Adrenal gland (tissue), 19 donors: ENCODE results near the gene WFDC10B. TPM values are rescaled to one million over a fixed set of nuclear protein-coding genes. Genes with fewer than 3 reads are reported as not detected.

Experiments
- DNase-seq, 7 donors: peaks; one replicate each; pipeline ENCODE4 v3.0.0-alpha.2; 2019 to 2020
- H3K27ac ChIP-seq, 5 donors: fragments of 200-600 bp; sonication (generic) in 4 of 5; 1 replicate in 3 of 5; 2 replicates in 2 of 5; pipeline versions ENCODE4 v1.5.1 to v1.8.0; 2016 to 2020; ENCODE audit warnings: mild to moderate bottlenecking in 1 of 5
- H3K27me3 ChIP-seq: fragments of 200-600 bp; 2 replicates; pipeline ENCODE4 v1.8.0; 2021
- H3K36me3 ChIP-seq, 2 donors: fragments of 200-600 bp; replicated peaks in 1 of 2; 1 replicate in 1 of 2; 2 replicates in 1 of 2; pipeline versions ENCODE4 v1.5.1 to v1.8.0; 2018 to 2022
- H3K4me1 ChIP-seq, 2 donors: fragments of 200-600 bp; replicated peaks in 1 of 2; 1 replicate in 1 of 2; 2 replicates in 1 of 2; pipeline versions ENCODE4 v1.5.1 to v1.8.0; 2018 to 2021
- H3K4me3 ChIP-seq, 4 donors: fragments of 200-600 bp; sonication (generic) in 3 of 4; one replicate each; pipeline ENCODE4 v1.5.1; 2016 to 2018
- H3K9me3 ChIP-seq, 3 donors: fragments of 200-600 bp; sonication (generic) in 1 of 3; replicated peaks in 1 of 3; 1 replicate in 2 of 3; 2 replicates in 1 of 3; pipeline versions ENCODE4 v1.5.1 to v1.8.0; 2016 to 2021
- POLR2A ChIP-seq, 2 donors: fragments of 450-650 bp; IDR thresholded peaks; one replicate each; pipeline ENCODE4 v1.6.1; 2017; ENCODE audit warnings: antibody characterized with exemption in 2 of 2, mild to moderate bottlenecking in 2 of 2, moderate library complexity in 1 of 2
- WGBS, 4 donors: extraction: QIAGEN DNeasy Blood & Tissue Kit in 2 of 4; methylation state at CpG; one replicate each; pipeline versions ENCODE4 v1.1.5 to v1.1.7; 2013 to 2017; 5-methylcytosine and 5-hydroxymethylcytosine counted together
- intact Hi-C, 2 donors: fragments of 100-400 bp; cut with DNase I; formaldehyde crosslinking; loops; one replicate each; pipeline versions ENCODE4 v1.14.1 to v1.15.0; 2022 to 2023
- long read RNA-seq, 10 donors: library from polyadenylated mRNA in 3 of 10; unstranded in 2 of 10; stranded (forward) in 1 of 10; transcript quantifications; one replicate each; pipeline ENCODE4 v2.0.0 and lab custom pipeline, GENCODE V29; 2021 to 2026
- polyA plus RNA-seq, 3 donors: library from polyadenylated mRNA; stranded (reverse); fragments of 200-250 nt in 2 of 3; fragments of 350-450 nt in 1 of 3; fragmentation: Illumina TruSeq in 1 of 3; extraction: RNeasy Lipid Tissue Mini Kit (QIAGEN cat#74804) in 1 of 3; gene quantifications; one replicate each; pipeline ENCODE4 v1.2.3, GENCODE V29; 2013 to 2014
- total RNA-seq, 9 donors: library from RNA; depleted of rRNA in 4 of 9; stranded (reverse); fragments of >200 nt in 4 of 9; fragments of 120-200 nt in 1 of 9; fragmentation: NEBNext Ultra II Directional in 1 of 9; extraction: Animal tissue kit (Norgen Biotek cat#: 25700) in 1 of 9; gene quantifications; one replicate each; pipeline versions ENCODE4 v1.1.0 to v1.2.4, GENCODE V29; 2013 to 2023
- TF ChIP-seq, protein P1 (sequence below), 6 experiments: fragments of 450-650 bp in 4 of 6; fragments of 200-600 bp in 2 of 6; sonication (generic) in 1 of 6; IDR thresholded peaks; 1 replicate in 5 of 6; 2 replicates in 1 of 6; pipeline versions ENCODE4 v1.5.1 to v1.8.0; 2016 to 2021; ENCODE audit warnings: antibody characterized with exemption in 6 of 6, mild to moderate bottlenecking in 2 of 6, moderate library complexity in 1 of 6
- donor health status: healthy with polysubstance abuse.
- donor health status: Bipolar disorder and iron deficiency.
- donor health status: DM: yes; HTN: yes; CAD: no.
- donor health status: DM: no; HTN: no; CAD: no.
- donor health status: DM: no; HTN: no; CAD: no.
- donor health status: DM: yes; HTN: yes; CAD: no.

The WFDC10B gene
- total RNA-seq (not detected), polyA plus RNA-seq (not detected)
- long read RNA-seq, donor 1, result 0 reads
- long read RNA-seq, donor 2, result 0 reads
- long read RNA-seq, donor 3, result 0 reads
- long read RNA-seq, donor 4, partial matches to known transcripts, result 0 of 1 reads
- long read RNA-seq, donor 4, other reads (novel, unspliced or antisense), result 1 of 1 reads
- long read RNA-seq, donor 5, result 0 reads
- long read RNA-seq, donor 6, result 0 reads
- long read RNA-seq, donor 7, result 0 reads
- long read RNA-seq, donor 8, result 0 reads
- long read RNA-seq, donor 9, result 0 reads
- long read RNA-seq, donor 10, result 0 reads

DNA sequence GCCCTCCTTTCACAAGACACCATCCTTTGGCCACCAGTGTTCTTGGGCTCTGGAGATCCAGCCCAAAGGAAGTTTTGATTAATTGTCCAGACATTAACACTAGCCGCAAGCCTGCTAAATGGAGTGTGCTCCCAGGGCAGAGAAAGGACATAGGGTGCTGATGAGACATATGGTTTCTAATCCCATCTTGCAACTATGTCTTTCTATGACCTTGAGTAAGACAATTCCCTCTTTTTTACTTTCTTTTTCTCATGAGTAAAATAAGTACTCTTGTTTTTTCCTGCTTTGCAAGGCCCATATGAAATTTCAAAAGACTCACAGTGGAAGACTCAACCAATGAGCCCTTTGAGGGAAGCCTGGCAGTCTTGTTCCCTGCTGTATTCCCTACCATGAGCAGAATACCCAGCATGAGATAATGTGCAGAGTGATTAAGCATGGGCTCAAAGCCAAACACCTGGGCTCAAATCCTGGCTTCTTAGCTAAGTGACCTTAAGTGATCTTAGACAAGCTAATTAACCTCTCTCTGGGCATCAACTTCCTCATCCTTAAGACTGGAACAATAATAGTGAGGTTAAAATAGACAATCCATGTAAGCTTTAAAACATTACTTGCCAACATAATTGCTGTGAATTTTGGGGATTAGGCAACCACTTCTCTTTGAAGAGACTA lies at the start of gene WFDC10B:
WFDC10B (minus strand) TSS at position 51 of the 669 bp plus-strand sequence. CDS start 19,027 bp downstream, outside the sequence.
- Histone ChIP-seq H3K4me3 (no peak within 1 kb of the TSS), H3K27me3 (peaks cover 13% of the 10 kb centered on the region), H3K9me3 (no peaks in the 10 kb centered on the region), H3K36me3 (no peaks in the 10 kb centered on the region), H3K27ac (no peak within 1 kb of the TSS), H3K4me1 (no peaks in the 10 kb centered on the region)
- no peak for DNase-seq
- 65 to 94% (median 83%) methylated on average over 1 of the region's 1 CpG for WGBS, 4 donors
- intact Hi-C loops, result no loop called here
- no peak for TF ChIP-seq POLR2A (IDR thresholded peaks at IDR 0.05)
- TF ChIP-seq, protein P1, sequence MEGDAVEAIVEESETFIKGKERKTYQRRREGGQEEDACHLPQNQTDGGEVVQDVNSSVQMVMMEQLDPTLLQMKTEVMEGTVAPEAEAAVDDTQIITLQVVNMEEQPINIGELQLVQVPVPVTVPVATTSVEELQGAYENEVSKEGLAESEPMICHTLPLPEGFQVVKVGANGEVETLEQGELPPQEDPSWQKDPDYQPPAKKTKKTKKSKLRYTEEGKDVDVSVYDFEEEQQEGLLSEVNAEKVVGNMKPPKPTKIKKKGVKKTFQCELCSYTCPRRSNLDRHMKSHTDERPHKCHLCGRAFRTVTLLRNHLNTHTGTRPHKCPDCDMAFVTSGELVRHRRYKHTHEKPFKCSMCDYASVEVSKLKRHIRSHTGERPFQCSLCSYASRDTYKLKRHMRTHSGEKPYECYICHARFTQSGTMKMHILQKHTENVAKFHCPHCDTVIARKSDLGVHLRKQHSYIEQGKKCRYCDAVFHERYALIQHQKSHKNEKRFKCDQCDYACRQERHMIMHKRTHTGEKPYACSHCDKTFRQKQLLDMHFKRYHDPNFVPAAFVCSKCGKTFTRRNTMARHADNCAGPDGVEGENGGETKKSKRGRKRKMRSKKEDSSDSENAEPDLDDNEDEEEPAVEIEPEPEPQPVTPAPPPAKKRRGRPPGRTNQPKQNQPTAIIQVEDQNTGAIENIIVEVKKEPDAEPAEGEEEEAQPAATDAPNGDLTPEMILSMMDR (IDR thresholded peaks at IDR 0.05), result no peak

DNA sequence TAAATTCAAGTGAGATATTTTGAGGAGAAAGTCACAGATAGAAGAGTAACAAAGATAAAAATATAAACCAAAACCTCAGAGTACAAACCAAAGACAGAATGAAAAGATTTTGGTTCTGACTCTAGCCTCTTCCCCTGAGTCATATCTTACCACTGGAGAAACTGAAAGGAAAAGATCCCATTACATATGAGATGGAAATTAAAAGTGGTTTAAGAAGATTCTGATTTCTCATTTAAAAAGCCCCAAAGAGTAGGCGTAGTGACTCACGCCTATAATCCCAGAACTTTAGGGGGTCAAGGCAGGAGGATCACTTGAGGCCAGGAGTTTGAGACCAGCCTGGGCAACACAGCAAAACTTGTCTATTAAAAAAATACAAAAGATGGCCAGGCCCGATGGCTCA lies 47.9 kb upstream of the WFDC10B start:
- 73 to 91% (median 86%) methylated on average over 3 of the region's 3 CpGs for WGBS, 4 donors
- Histone ChIP-seq H3K36me3 (no peaks in the 10 kb centered on the region), H3K27ac (no peak overlapping the region), H3K4me1 (no peaks in the 10 kb centered on the region), H3K4me3 (no peak overlapping the region), H3K9me3 (no peaks in the 10 kb centered on the region), H3K27me3 (no peaks in the 10 kb centered on the region)
- no peak for DNase-seq
- intact Hi-C loops, result no loop called here
- no peak for TF ChIP-seq POLR2A (IDR thresholded peaks at IDR 0.05)
- TF ChIP-seq, protein P1 (IDR thresholded peaks at IDR 0.05), result no peak

DNA sequence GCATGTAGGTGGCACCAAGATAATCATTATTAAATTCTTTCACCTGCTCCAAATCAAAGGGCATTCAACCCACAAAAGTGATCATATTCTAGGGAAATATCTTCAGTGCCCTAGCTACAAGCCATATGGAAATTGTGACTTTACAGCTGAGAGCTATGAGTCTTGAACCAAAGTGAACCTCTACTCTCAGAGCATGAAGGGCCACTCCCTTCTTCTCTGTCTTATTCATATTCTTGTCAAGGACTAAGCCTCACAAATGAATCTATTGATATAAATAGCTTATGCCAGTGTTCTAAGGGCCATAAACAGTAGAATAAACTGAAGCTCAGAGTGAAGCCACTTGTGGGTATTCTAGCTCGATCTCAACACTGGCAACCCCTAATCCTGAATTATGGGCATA lies 46.9 kb upstream of the WFDC10B start:
- Histone ChIP-seq H3K36me3 (no peaks in the 10 kb centered on the region), H3K27me3 (no peaks in the 10 kb centered on the region), H3K27ac (no peak overlapping the region), H3K9me3 (no peaks in the 10 kb centered on the region), H3K4me1 (no peaks in the 10 kb centered on the region), H3K4me3 (no peak overlapping the region)
- whole genome bisulfite sequencing, 4 donors, result 80 to 94% (median 90%) methylated on average over 1 of the region's 1 CpG
- no peak for DNase-seq
- TF ChIP-seq, protein P1 (IDR thresholded peaks at IDR 0.05), result no peak
- no peak for TF ChIP-seq POLR2A (IDR thresholded peaks at IDR 0.05)
- intact Hi-C loops, result no loop called here

DNA sequence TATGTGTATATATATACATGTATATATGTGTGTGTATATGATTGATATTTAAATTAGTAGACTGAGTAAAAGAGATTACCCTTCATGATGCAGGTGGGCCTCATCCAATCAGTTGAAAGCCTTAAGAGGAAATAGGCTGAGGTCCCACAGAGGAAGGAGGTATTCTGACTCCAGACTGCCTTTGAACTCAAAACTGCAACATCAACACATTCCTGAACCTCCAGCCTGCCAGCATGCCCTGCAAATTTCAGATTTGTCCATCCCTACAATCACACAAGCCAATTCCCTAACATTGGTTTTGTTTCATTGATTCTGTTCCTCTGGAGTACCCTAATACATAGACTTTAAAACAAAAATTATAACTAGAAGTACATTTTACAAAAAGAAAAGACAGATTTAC lies 40.2 kb upstream of the WFDC10B start:
- H3K36me3 ChIP-seq, result no peaks in the 10 kb centered on the region
- H3K9me3 ChIP-seq, result no peaks in the 10 kb centered on the region
- no peaks in the 10 kb centered on the region for H3K4me1 ChIP-seq
- H3K4me3 ChIP-seq, result no peak overlapping the region
- H3K27me3 ChIP-seq, result no peaks in the 10 kb centered on the region
- intact Hi-C loops, result no loop called here
- no peak overlapping the region for H3K27ac ChIP-seq
- TF ChIP-seq, protein P1 (IDR thresholded peaks at IDR 0.05), result no peak
- no peak for TF ChIP-seq POLR2A (IDR thresholded peaks at IDR 0.05)
- DNase-seq, result no peak
